Vagina (tissue), 2 donors: Measurements from ENCODE around the gene NME3.

Experiments
- POLR2A ChIP-seq, 2 donors: fragments of 450-650 bp; IDR thresholded peaks; one replicate each; pipeline ENCODE4 v1.6.1; 2017; ENCODE audit warnings: antibody characterized with exemption in 2 of 2, mild to moderate bottlenecking in 2 of 2, moderate library complexity in 2 of 2
- TF ChIP-seq, protein P1 (sequence below), 3 experiments: fragments of 450-650 bp in 2 of 3; fragments of 200-600 bp in 1 of 3; sonication (generic) in 1 of 3; IDR thresholded peaks; one replicate each; pipeline ENCODE4 v1.5.1; 2017 to 2019; ENCODE audit warnings: antibody characterized with exemption in 3 of 3, mild to moderate bottlenecking in 2 of 3, moderate library complexity in 2 of 3

GRCh38 chr16:1765826-1766225 lies 5.5 kb downstream of the NME3 start:
- TF ChIP-seq, protein P1, sequence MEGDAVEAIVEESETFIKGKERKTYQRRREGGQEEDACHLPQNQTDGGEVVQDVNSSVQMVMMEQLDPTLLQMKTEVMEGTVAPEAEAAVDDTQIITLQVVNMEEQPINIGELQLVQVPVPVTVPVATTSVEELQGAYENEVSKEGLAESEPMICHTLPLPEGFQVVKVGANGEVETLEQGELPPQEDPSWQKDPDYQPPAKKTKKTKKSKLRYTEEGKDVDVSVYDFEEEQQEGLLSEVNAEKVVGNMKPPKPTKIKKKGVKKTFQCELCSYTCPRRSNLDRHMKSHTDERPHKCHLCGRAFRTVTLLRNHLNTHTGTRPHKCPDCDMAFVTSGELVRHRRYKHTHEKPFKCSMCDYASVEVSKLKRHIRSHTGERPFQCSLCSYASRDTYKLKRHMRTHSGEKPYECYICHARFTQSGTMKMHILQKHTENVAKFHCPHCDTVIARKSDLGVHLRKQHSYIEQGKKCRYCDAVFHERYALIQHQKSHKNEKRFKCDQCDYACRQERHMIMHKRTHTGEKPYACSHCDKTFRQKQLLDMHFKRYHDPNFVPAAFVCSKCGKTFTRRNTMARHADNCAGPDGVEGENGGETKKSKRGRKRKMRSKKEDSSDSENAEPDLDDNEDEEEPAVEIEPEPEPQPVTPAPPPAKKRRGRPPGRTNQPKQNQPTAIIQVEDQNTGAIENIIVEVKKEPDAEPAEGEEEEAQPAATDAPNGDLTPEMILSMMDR (IDR thresholded peaks at IDR 0.05), result no peak
- no peak for TF ChIP-seq POLR2A (IDR thresholded peaks at IDR 0.05)
